SH-SY5Y (cell line): Measurements from ENCODE around the gene SLC36A4.

Experiments used
- GATA2 ChIP-seq: IDR thresholded peaks from 2 replicates; pipeline ENCODE4 v1.6.1; 2011; ENCODE audit warnings: mild to moderate bottlenecking, low read depth, low read length
- GATA3 ChIP-seq: IDR thresholded peaks from 2 replicates; pipeline ENCODE4 v1.6.1; 2011; ENCODE audit warnings: low read depth, mild to moderate bottlenecking, low read length, moderate library complexity

GRCh38 chr11:93229876-93230275 lies 32.1 kb upstream of the SLC36A4 start:
- TF ChIP-seq GATA2 (no peak), GATA3 (no peak)
